DMS153 treated with DMSO at 0.1 percent for 48 hours (cell line): Measurements from ENCODE around the gene LIPI.
"Not testable (repeated sequence)": the region's sequence is repeated elsewhere in the genome, so short reads cannot be mapped to it uniquely, and the experiment has no call there.

Source experiments
- DNase-seq: peaks from one replicate; lab custom pipeline; 2025; ENCODE audit not compliant: unreplicated experiment; lab: John Stamatoyannopoulos, UW

Gene LIPI

DNA sequence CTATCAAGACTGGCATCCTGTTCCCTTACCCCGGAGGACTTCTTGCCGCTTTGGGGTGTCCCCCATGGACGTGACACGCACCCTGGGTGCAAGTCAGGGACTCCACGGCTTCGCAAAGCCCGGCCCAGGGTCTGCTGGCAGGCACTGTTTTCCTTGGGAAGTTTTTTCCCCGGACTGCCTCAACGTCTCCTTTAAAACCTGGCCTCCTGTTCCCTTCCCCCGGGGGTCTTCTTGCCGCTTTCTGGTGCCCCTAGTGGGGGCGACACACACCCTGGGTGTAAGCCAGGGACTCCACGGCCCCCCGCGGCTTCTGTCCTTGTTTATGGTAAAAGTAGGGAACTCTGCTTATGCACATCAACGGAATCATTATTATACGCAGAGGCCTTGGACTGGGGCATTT lies 136.6 kb downstream of the LIPI start:
- DNase-seq = no peak

DNA sequence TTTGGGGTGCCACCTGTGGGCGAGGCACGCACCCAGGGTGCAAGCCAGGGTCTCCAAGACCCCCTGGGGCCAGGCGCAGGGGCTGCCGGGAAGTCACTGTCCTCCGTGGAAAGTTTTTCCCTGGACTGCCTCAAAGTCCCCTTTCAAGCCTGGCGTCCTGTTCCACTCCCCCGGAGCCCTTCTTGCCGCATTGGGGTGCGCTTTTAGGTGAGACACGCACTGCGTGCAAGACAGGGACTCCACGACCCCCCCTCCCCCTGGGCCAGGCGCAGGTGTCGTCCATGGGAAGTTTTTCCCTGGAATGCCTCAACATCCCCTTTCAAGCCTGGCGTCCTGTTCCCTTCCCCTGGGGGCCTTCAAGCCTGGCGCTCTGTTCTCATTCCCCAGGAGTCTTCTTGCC lies 137.1 kb downstream of the LIPI start:
- no peak for DNase-seq

DNA sequence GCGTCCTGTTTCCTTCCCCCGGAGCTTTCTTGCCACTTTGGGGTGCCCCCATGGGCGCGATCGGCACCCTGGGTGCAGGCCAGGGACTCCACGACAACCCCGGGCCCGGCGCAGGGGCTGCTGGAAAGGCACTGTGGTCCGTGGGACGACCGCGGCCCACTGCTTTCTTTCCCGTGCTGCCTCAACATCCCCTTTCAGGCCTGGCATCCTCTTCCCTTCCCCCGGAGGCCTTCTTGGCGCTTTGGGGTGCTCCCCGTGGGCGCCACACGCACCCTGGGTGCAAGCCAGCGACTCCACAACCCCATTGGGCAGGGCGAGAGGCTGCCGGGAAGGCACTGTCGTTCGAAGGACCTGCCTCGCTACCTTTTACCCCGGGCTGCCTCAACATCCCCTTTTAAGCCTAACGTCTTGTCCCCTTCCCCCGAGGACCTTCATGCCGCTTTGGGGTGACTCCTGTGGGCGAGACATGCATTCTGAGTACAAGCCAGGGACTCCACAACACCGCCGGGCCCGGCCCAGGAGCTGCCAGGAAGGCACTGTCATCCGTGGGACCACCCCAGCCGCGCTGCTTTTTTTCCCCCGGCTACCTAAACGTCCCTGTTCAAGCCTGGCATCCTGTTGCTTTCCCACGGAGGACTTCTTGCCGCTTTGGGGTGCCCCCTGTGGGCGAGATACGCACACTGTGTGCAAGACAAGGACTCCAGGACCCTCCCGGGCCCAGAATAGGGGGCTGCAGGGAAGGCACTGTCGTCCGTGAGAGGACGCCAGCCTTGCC lies 137.8 kb downstream of the LIPI start:
- no peak for DNase-seq

DNA sequence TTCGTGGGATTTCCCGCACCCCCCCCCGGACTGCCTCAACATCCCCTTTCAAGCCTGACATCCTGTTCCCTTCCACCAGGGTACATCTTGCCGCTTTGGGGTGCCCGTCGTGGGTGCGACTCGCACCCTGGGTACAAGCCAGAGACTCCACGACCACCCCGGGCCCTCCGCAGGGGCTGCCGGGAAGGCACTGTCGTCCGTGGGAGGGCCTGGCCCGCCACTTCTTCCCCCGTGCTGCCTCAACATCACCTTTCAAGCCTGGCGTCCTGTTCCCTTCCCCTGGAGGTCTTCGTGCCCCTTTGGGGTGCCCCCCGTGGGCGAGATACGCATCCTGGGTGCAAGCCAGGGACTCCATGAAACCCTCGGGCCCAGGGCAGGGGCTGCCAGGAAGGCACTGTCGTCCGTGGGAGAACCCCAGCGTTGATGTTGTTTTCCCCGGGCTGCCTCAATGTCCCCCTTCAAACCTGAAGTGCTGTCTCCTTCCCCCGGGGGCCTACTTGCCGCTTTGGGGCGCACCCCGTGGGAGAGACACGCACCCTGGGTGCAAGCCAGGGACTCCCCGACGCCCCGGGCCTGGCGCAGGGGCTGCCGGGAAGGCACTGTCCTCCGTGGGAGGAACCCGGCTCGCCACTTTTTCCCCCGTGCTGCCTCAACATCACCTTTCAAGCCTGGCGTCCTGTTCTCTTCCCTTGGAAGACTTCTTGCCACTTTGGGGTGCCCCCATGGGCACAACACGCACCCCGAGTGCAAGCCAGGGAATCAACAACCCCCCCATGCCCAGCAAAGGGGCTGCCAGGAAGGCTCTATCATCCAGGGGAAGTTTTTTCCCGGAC lies 138.6 kb downstream of the LIPI start:
- no peak for DNase-seq

GRCh38 chr21:14070968-14071367 lies 139.8 kb downstream of the LIPI start:
- DNase-seq = no peak

GRCh38 chr21:14070049-14070893 lies 140.5 kb downstream of the LIPI start:
- no peak for DNase-seq

DNA sequence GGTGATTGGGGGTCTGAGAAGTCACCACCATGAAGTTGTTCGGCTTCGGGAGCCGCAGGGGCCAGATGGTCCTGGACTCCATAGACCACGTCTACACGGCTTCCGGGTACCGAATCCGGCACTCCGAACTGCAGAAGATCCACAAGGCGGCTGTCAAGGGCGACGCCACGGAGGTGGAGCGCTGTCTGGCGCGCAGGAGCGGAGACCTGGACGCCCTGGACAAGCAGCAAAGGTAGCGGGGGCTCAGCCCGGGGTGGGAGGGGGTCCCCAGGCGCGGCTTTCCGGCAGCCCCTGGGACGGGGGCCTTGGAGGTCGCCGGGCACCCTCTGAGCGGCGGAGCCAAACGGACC lies 146.5 kb downstream of the LIPI start:
- no peak for DNase-seq

DNA sequence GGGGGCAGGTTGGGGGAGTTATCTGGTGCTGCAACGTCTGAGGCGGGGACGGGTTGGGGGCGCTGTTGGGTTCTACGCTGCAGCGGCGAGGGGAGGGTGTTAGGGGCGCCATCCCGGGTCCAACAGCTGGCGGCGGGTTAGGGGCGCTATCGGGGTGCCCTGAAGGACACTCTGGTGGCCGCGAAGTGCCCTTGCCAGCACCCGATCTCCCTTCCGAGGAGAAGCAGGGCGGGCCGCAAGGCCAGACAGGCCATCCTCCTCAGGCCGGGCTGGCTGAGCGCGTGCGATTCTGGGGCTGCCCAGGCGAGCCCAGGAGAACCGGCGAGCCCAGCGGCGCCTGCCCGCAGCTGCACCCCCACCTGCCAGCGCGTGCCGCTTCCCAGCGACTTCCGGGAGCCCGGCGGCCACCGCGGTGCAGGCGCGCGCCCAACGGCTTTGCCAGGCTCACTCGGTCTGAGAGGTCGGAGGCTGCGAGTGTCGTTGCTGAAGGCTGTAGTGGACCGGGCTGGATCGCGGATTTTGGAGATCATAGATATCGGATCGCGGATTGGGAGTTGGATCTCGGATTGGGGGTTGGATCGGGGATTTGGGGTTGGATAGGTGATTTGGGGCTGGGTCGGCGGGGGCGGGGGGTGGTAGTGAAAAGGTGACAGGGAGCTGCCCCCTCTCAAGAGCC lies 147.0 kb downstream of the LIPI start:
- not testable (repeated sequence) for DNase-seq

DNA sequence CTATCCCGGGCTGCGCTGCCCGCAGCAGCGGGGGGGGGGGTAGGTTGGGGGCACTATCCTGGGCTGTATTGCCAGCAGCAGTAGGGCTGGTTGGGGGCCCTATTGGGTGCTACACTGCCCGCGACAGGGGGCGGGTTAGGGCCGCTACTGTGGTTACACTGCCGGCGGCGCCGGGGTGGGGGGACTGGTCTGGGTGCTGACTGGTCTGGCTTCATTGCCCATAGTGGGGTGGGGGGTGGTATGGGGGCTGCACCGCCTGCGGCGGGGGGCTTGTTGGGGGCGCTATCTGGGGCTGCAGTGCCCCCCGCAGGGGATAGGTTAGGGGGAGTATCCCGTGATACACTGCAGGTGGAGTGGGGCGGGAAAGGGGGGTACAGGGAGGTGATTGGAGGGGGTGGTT lies 148.1 kb downstream of the LIPI start:
- DNase-seq = not testable (repeated sequence)

DNA sequence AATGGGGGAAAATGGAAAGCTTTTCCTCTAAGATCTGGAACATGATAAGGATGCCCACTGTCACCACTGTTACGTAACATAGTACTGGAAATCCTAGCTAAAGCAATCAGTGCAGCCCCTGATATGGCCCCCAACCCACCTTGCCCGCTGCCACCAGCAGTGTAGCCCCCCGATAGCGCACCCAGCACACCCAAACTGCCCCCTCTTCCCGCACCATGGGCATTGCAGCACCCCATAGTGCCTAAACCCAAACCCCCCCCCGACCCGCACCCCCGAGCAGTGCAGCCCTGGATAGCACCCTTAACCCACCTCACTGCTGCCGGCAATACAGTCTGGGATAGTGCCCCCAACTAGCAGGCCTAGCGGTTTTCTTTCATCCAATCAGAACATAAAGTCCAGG lies 148.9 kb downstream of the LIPI start:
- not testable (repeated sequence) for DNase-seq

DNA sequence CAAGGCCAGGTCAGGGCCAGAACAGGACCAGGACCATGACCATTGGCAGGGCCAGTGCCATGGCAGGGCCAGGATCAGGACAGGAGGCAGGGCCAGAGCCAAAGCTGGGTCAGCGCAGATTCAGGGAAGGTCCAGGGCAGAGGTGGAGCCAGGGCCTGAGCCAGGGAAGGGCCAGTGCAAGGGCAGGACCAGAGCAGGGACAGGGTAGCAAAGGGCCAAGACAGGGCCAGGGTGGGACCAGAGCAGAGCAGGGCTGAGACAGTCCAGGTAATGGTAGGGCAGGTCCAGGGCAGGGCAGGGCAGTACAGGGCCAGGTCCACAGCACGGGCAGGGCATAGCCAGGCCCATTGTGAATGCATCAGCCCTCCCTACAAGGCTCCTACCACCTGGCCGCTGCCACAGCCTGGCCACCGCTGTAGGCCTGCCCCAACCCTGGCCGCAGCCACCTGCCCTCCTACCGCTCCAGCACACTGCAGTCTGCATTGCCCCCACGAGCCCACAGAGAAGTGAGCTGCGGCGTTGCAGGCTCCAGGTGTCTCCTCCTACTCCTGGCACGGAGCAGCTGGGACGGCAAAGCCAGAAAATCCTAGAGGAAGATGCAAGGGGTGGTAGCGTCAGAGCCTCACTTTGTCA lies 151.6 kb downstream of the LIPI start:
- DNase-seq = not testable (repeated sequence)
